ENCODE results near the gene MAT2B. TPM values are rescaled to one million over a fixed set of nuclear protein-coding genes. Genes with fewer than 3 reads are reported as not detected.

MAT2B gene
- total RNA-seq, 6 donors from 2014 or later, result 23.3 to 85.3 (median 50.4) TPM

DNA sequence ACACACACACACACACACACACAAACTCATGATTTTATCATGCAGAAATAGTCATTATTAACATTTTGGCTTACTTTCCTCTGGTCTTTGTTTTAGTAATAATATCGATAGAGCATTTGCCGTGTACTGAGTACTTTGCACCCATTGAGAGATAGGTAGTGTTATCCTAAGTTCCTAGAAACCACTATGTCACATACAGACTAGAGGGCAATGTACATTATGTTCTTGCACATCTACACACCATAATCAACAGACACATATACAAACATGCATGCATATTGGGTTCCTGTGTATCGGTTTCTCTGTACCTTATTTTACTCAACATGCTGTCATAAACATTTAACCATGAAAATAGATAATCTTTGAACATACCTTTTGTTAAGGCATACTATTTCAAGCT is 45.7 kb downstream of the MAT2B start:
- Histone ChIP-seq H3K27me3 (no peaks in the 10 kb centered on the region), H3K36me3 (no peaks in the 10 kb centered on the region), H3K27ac (no peak overlapping the region), H3K4me3 (no peak overlapping the region), H3K9me3 (no peaks in the 10 kb centered on the region), H3K4me1 (no peaks in the 10 kb centered on the region)
- ATAC-seq (ENCODE audit: low FRiP score in 2 of 2), result no peak
- TF ChIP-seq POLR2AphosphoS5 (IDR thresholded peaks at IDR 0.05) (no peak), EP300 (IDR thresholded peaks at IDR 0.05) (no peak), POLR2A (IDR thresholded peaks at IDR 0.05) (no peak)
- TF ChIP-seq, protein P1, sequence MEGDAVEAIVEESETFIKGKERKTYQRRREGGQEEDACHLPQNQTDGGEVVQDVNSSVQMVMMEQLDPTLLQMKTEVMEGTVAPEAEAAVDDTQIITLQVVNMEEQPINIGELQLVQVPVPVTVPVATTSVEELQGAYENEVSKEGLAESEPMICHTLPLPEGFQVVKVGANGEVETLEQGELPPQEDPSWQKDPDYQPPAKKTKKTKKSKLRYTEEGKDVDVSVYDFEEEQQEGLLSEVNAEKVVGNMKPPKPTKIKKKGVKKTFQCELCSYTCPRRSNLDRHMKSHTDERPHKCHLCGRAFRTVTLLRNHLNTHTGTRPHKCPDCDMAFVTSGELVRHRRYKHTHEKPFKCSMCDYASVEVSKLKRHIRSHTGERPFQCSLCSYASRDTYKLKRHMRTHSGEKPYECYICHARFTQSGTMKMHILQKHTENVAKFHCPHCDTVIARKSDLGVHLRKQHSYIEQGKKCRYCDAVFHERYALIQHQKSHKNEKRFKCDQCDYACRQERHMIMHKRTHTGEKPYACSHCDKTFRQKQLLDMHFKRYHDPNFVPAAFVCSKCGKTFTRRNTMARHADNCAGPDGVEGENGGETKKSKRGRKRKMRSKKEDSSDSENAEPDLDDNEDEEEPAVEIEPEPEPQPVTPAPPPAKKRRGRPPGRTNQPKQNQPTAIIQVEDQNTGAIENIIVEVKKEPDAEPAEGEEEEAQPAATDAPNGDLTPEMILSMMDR (IDR thresholded peaks at IDR 0.05), result no peak
- no peak for DNase-seq
- 91 to 93% methylated on average over 3 of the region's 3 CpGs for WGBS, 2 donors

DNA sequence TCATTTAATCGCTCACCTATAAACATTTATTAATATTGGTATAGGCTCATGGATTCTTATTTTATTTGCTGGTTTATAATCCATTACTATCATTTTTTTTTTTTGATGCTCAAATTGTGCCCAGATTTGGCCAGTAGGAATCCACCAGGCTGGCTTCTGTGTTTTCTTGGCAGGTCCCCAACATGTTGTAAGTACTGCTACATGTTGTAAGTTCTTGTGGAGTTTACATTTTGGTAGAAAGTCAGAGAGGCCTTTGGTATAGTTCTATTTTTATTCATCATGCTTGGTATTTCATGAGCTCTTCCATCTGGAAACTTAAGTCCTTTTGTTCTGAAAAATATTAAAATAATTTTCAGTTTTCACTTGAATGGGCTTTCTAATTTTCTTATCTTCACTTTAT is 47.1 kb downstream of the MAT2B start:
- no peaks in the 10 kb centered on the region for H3K27me3 ChIP-seq
- no peak for ATAC-seq (ENCODE audit: low FRiP score in 2 of 2)
- TF ChIP-seq, protein P1 (IDR thresholded peaks at IDR 0.05), result no peak
- TF ChIP-seq POLR2AphosphoS5 (IDR thresholded peaks at IDR 0.05) (no peak), EP300 (IDR thresholded peaks at IDR 0.05) (no peak), POLR2A (IDR thresholded peaks at IDR 0.05) (no peak)
- no peaks in the 10 kb centered on the region for H3K4me1 ChIP-seq
- H3K27ac ChIP-seq, result no peak overlapping the region
- H3K9me3 ChIP-seq, result no peaks in the 10 kb centered on the region
- DNase-seq, result no peak
- H3K36me3 ChIP-seq, result no peaks in the 10 kb centered on the region
- H3K4me3 ChIP-seq, result no peak overlapping the region
- 95 to 100% methylated on average over 1 of the region's 1 CpG for WGBS, 2 donors

DNA sequence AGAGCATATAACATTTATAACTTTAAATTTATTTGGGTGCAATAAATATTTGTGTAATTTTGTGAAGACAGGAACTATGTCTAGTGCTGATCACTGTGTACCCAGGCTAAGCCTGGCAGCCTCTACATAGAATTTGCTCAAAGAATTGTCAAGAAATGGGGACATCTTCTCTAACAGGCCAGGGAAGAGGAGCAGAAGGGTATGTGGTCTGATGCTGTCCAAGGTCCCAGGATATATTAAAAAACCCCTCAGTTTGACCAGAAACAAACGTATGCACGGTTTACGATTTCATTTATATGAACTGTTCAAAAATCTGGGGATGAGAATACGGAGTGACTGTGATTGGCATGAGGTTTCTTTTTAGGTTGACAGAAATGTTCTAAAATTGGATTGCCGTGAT is 55.9 kb downstream of the MAT2B start:
- 88 to 89% methylated on average over 5 of the region's 5 CpGs for WGBS, 2 donors
- DNase-seq, result no peak
- Histone ChIP-seq H3K27me3 (peaks cover 0 to 9% (median 0%) of the 10 kb centered on the region in 4 donors), H3K4me1 (peaks cover 10 to 15% (median 14%) of the 10 kb centered on the region in 4 donors), H3K36me3 (no peaks in the 10 kb centered on the region), H3K9me3 (no peaks in the 10 kb centered on the region), H3K4me3 (no peak overlapping the region), H3K27ac (no peak overlapping the region)
- ATAC-seq (ENCODE audit: low FRiP score in 2 of 2), result no peak
- TF ChIP-seq EP300 (IDR thresholded peaks at IDR 0.05) (no peak), POLR2AphosphoS5 (IDR thresholded peaks at IDR 0.05) (no peak), POLR2A (IDR thresholded peaks at IDR 0.05) (no peak)
- TF ChIP-seq, protein P1 (IDR thresholded peaks at IDR 0.05), result no peak

DNA sequence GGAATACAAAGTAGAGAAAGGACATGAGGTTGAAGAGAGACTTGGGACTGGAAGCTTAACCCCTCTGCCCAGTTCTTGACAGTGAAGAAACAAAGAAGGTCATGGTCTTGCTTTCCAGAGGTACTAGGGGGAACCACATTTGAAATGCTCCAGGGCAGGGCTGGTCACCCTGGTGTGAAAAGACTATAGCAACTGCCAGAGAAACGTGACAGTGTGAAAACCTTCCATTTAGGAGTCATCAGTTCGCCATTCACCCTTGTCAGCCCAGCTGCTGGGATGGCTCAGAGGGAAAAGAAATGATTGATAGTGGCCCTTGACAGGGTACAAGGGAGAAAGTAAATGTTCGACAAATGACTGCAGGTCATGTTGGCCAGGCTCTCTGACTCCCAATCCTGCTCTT is 56.7 kb downstream of the MAT2B start:
- H3K27ac ChIP-seq, result no peak overlapping the region
- H3K9me3 ChIP-seq, result no peaks in the 10 kb centered on the region
- H3K4me3 ChIP-seq, result no peak overlapping the region
- no peaks in the 10 kb centered on the region for H3K36me3 ChIP-seq
- DNase-seq (no peak), ATAC-seq (ENCODE audit: low FRiP score in 2 of 2) (no peak)
- peaks cover 12 to 21% (median 15%) of the 10 kb centered on the region in 4 donors for H3K4me1 ChIP-seq
- WGBS, 2 donors, result 67 to 73% methylated on average over 3 of the region's 3 CpGs
- peaks cover 0 to 10% (median 0%) of the 10 kb centered on the region in 4 donors for H3K27me3 ChIP-seq
- TF ChIP-seq POLR2A (IDR thresholded peaks at IDR 0.05) (no peak), EP300 (IDR thresholded peaks at IDR 0.05) (no peak), POLR2AphosphoS5 (IDR thresholded peaks at IDR 0.05) (no peak)
- TF ChIP-seq, protein P1 (IDR thresholded peaks at IDR 0.05), result no peak

DNA sequence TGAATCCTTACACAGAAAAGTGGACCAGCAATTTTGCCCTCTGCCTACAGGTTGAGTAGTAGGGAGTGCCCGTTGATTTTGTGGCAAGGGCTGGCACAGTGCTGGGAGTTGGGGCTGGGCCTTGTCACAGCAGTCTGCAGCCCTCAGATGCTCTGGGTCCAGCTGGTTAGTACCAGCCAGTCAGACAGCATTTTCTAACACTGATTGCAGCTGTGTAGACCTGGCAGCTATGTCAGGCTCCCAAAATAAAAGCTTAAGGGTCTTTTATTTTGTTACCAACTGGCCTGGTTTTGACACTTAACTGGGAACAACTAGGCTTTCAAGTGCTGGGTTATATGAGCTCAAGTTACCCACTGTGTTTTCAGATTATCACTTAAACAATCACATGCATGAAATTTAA is 57.7 kb downstream of the MAT2B start:
- ATAC-seq (ENCODE audit: low FRiP score in 2 of 2) (no peak), DNase-seq (no peak)
- no peaks in the 10 kb centered on the region for H3K9me3 ChIP-seq
- no peaks in the 10 kb centered on the region for H3K36me3 ChIP-seq
- WGBS, 2 donors, result 38% methylated on average over 1 of the region's 1 CpG; no CpG with 5 or more reads in 1 of the 2 donors
- H3K27me3 ChIP-seq, result peaks cover 0 to 10% (median 0%) of the 10 kb centered on the region in 4 donors
- TF ChIP-seq POLR2AphosphoS5 (IDR thresholded peaks at IDR 0.05), result no peak
- no peak for TF ChIP-seq POLR2A (IDR thresholded peaks at IDR 0.05)
- no peak for TF ChIP-seq EP300 (IDR thresholded peaks at IDR 0.05)
- TF ChIP-seq, protein P1 (IDR thresholded peaks at IDR 0.05), result no peak
- peaks cover 12 to 21% (median 15%) of the 10 kb centered on the region in 4 donors for H3K4me1 ChIP-seq
- H3K4me3 ChIP-seq, result no peak overlapping the region
- H3K27ac ChIP-seq, result no peak overlapping the region
